IPS-18c (cell line): ENCODE measurements around the gene HSPB9.
"Not testable (repeated sequence)": the region's sequence is repeated elsewhere in the genome, so short reads cannot be mapped to it uniquely, and the experiment has no call there.

ENCODE experiments used
- H3K4me3 ChIP-seq: 2 replicates; pipeline ENCODE4 v1.7.0; 2013; ENCODE audit warnings: low read depth, mild to moderate bottlenecking, low read length, moderate library complexity; ENCODE audit not compliant: insufficient read depth
- H3K9me3 ChIP-seq: one replicate; pipeline ENCODE4 v1.6.1; 2013; ENCODE audit warnings: mild to moderate bottlenecking, low read length, moderate library complexity; ENCODE audit not compliant: control insufficient read depth, insufficient read depth

The HSPB9 gene

GRCh38 chr17:42131981-42132432, 9.4 kb downstream of the HSPB9 start:
- Histone ChIP-seq H3K9me3 (no peaks in the 10 kb centered on the region), H3K4me3 (no peak overlapping the region)

- Histone ChIP-seq H3K4me3 (no peak overlapping the region), H3K9me3 (no peaks in the 10 kb centered on the region)
These were observed 10.3 kb downstream of the HSPB9 start for GRCh38 chr17:42132941-42133340.

GRCh38 chr17:42133461-42134041, 10.9 kb downstream of the HSPB9 start:
- no peaks in the 10 kb centered on the region for H3K9me3 ChIP-seq
- H3K4me3 ChIP-seq = no peak overlapping the region

- H3K4me3 ChIP-seq = no peak overlapping the region
These were observed 12.5 kb downstream of the HSPB9 start for GRCh38 chr17:42135151-42135550.

GRCh38 chr17:42135664-42136653, 13.4 kb downstream of the HSPB9 start:
- Histone ChIP-seq H3K9me3 (no peaks in the 10 kb centered on the region), H3K4me3 (no peak overlapping the region)

More at GRCh38 chr17:42135151-42135550, 12.5 kb downstream of the HSPB9 start:
- H3K9me3 ChIP-seq = no peaks in the 10 kb centered on the region

- Histone ChIP-seq H3K9me3 (no peaks in the 10 kb centered on the region), H3K4me3 (no peak overlapping the region)
These were observed 14.0 kb downstream of the HSPB9 start for GRCh38 chr17:42136654-42137051.

- no peak overlapping the region for H3K4me3 ChIP-seq
- H3K9me3 ChIP-seq = no peaks in the 10 kb centered on the region
These were observed 16.3 kb downstream of the HSPB9 start for GRCh38 chr17:42138749-42139492.

- not testable (repeated sequence) for H3K4me3 ChIP-seq, H3K9me3 ChIP-seq
These were observed 18.1 kb downstream of the HSPB9 start for GRCh38 chr17:42140690-42141089.

GRCh38 chr17:42141382-42141781, 18.8 kb downstream of the HSPB9 start:
- Histone ChIP-seq H3K9me3 (no peaks in the 10 kb centered on the region), H3K4me3 (no peak overlapping the region)

GRCh38 chr17:42142371-42142896, 19.8 kb downstream of the HSPB9 start:
- Histone ChIP-seq H3K4me3 (no peak overlapping the region), H3K9me3 (no peaks in the 10 kb centered on the region)

GRCh38 chr17:42143138-42143537, 20.5 kb downstream of the HSPB9 start:
- H3K9me3 ChIP-seq, H3K4me3 ChIP-seq: not testable (repeated sequence)

GRCh38 chr17:42146911-42147607, 24.5 kb downstream of the HSPB9 start:
- no peak overlapping the region for H3K4me3 ChIP-seq
- H3K9me3 ChIP-seq = no peaks in the 10 kb centered on the region

GRCh38 chr17:42153919-42154742, 31.5 kb downstream of the HSPB9 start:
- peak overlapping the region; percentile 93 for H3K4me3 ChIP-seq
- H3K9me3 ChIP-seq = no peaks in the 10 kb centered on the region

GRCh38 chr17:42155614-42156045, 33.0 kb downstream of the HSPB9 start:
- peak overlapping the region; percentile 53 for H3K4me3 ChIP-seq
- H3K9me3 ChIP-seq = no peaks in the 10 kb centered on the region

GRCh38 chr17:42159796-42160530, 37.4 kb downstream of the HSPB9 start:
- Histone ChIP-seq H3K9me3 (no peaks in the 10 kb centered on the region), H3K4me3 (no peak overlapping the region)
